Femur (tissue), 1 donor: ENCODE measurements around the gene DOCK6.

Experiments used
- DNase-seq: peaks from one replicate; pipeline ENCODE4 v3.0.0-alpha.2; 2017

Gene DOCK6

GRCh38 chr19:11210656-11210928, 51.7 kb downstream of the DOCK6 start:
- no peak for DNase-seq

GRCh38 chr19:11209839-11210655, 52.3 kb downstream of the DOCK6 start:
- DNase-seq: no peak

- no peak for DNase-seq
These were observed 53.5 kb downstream of the DOCK6 start for GRCh38 chr19:11208561-11209471.

- no peak for DNase-seq
These were observed 56.3 kb downstream of the DOCK6 start for GRCh38 chr19:11205939-11206570.

GRCh38 chr19:11204943-11205349, 57.4 kb downstream of the DOCK6 start:
- DNase-seq: no peak

GRCh38 chr19:11204076-11204602, 58.2 kb downstream of the DOCK6 start:
- DNase-seq: no peak

- peak; percentile 81 for DNase-seq
These were observed 58.9 kb downstream of the DOCK6 start for GRCh38 chr19:11203194-11204075.

GRCh38 chr19:11202488-11203193, 59.7 kb downstream of the DOCK6 start:
- DNase-seq: no peak

GRCh38 chr19:11201791-11202190, 60.5 kb downstream of the DOCK6 start:
- DNase-seq: no peak

GRCh38 chr19:11200931-11201330, 61.4 kb downstream of the DOCK6 start:
- no peak for DNase-seq

- DNase-seq: no peak
These were observed 62.2 kb downstream of the DOCK6 start for GRCh38 chr19:11200015-11200574.

GRCh38 chr19:11199517-11199916, 62.8 kb downstream of the DOCK6 start:
- DNase-seq: no peak

- DNase-seq: no peak
These were observed 63.4 kb downstream of the DOCK6 start for GRCh38 chr19:11198769-11199424.

- no peak for DNase-seq
These were observed 64.2 kb downstream of the DOCK6 start for GRCh38 chr19:11198175-11198534.

GRCh38 chr19:11197291-11198174, 64.8 kb downstream of the DOCK6 start, which contains the start of gene KANK2:
TSS of gene KANK2 (minus strand) at chr19:11197545. CDS start at chr19:11194511, 3,034 bp downstream.
- DNase-seq: peak; percentile 91

- peak; percentile 77 for DNase-seq
These were observed 65.7 kb downstream of the DOCK6 start for GRCh38 chr19:11196406-11197287.

GRCh38 chr19:11195681-11196080, 66.6 kb downstream of the DOCK6 start:
- DNase-seq: peak; percentile 30
